Right hindlimb (tissue), 1 donor: Measurements from ENCODE around the gene CEL.
A peak's percentile ranks its signal among the peaks of the same experiment; 100 is the strongest.
"Not testable (repeated sequence)": the region's sequence is repeated elsewhere in the genome, so short reads cannot be mapped to it uniquely, and the experiment has no call there.

Experiments used
- DNase-seq: peaks from one replicate; pipeline ENCODE4 v3.0.0-alpha.2; 2018

CEL gene

DNA sequence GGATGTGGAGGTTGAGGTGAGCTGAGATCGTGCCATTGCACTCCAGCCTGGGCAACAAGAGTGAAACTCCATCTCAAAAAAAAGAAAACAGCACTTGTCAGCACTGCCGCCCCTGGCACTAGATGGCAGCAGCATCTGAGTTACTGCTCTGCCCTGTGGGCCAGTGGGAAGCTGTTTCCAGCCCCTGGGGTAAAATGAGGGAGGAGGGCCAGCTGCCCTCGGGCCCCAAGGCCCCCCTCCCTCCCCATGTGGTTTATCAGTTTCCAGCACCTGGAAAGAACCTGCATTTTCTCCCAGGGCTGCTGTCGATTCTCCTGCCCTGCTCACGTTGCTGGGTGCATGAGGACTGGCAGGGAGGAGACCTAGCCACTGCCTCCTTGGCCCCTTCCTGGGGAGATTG lies 13.2 kb upstream of the CEL start:
- DNase-seq = no peak

DNA sequence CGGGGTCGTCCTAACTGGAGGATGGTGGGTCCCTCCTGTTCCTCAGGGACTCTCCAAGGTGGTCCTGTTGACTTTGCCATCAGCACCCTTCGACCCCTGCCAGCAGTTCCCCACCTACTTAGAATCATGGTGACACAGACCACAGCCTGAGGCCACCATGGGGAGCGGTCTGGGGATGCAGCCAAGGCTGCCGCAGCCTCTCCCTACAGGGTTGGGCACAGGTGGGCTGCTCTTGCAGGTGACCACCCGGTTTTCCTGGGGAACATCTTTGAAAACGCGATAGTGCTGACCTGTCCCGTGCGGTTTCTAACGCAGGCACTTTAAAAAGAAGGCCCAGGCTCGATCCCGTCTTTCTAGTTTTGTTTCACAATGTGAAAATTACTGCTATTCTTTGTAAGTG lies 12.7 kb upstream of the CEL start:
- DNase-seq = no peak

DNA sequence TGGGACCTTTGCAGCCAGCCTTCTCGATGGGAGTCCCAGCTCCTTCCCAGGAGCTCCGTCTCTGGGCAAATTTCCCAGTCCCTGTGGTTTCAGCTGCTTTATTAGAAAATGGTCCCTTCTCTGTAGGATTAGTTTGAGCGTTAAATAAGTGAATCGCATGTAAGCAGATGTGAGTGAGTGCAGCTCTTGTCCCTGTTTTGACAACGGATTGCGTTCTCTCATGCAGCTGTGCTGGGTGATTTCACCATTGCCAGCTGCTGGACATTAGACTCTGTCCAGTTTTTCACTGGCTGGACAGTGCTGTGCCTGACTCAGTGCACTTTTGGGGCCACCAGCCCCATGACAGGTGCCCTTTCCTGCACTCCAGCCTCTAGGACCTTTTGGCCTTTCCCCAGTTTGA lies 11.6 kb upstream of the CEL start:
- no peak for DNase-seq

DNA sequence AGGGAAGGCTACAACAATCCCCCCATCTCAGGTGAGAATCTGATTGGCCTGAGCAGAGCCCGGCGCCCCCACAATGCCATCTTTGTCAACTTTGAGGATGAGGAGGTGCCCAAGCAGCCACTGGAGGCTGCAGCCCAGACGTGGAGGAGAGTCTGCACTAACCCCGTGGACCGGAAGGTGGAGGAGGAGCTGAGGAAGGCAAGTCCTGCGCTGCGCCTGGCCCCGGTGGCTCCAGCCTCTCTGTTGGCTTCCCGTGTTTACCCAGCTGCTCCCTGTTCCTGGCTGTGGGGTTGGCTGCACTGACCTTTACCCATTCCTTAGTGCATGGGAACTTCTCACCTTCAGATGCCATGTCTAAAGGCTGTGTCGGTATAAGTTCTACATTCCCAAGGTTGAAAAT lies 11.0 kb upstream of the CEL start:
- no peak for DNase-seq

DNA sequence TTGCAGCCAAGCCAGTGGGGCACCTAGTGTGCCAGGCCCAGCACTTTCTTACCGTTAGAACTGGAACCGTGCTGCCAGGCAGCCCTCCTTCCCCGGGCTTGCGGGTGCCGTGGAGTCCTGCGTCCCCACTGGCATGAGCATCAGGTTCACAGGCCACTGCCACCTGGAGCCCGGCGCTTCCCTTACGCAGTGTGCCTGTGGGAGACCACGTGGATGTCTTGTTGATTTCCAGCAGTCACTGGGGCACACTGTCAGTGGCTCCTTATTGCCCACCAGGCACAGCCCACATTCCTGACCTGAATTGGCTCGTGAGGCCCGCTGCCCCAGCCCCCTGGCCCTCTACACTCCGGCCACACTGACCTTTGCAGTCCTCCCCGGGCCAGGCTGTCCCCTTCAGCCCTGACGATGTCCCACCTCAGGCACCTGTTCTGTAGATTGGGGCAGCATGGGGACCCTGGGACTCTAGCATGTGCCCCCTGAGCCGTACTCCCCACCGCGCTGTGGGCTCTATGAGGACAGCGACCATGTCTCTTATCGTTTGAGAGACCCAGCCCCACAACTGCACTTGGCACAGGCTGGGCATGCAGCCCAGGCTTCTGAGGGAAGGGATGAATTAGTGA lies 10.4 kb upstream of the CEL start:
- no peak for DNase-seq

DNA sequence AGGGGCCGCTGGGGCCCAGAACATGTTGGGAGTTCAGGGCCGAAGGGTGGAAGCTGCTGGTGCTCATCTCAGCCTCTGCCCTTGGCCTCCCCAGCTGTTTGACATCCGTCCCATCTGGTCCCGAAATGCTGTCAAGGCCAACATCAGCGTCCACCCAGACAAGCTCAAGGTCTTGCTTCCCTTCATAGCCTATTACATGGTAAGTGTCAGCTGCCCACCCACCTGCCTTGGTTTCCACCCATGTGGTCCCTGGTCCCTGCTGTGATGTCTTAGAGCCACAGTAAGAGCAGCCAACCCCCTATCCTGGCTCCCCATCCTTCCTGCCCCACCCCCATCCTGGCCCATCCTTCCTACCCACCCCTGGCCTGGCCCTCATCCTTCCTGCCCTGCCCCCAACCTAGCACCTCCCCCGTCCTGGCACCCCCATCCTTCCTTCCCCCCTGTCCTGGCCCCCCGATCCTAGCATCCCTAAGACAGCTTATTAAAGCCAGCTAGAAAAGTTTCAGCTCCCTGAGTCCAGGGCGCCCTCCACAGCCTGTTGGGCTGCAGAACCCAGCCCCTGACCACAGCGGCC lies 9.7 kb upstream of the CEL start:
- DNase-seq = no peak

DNA sequence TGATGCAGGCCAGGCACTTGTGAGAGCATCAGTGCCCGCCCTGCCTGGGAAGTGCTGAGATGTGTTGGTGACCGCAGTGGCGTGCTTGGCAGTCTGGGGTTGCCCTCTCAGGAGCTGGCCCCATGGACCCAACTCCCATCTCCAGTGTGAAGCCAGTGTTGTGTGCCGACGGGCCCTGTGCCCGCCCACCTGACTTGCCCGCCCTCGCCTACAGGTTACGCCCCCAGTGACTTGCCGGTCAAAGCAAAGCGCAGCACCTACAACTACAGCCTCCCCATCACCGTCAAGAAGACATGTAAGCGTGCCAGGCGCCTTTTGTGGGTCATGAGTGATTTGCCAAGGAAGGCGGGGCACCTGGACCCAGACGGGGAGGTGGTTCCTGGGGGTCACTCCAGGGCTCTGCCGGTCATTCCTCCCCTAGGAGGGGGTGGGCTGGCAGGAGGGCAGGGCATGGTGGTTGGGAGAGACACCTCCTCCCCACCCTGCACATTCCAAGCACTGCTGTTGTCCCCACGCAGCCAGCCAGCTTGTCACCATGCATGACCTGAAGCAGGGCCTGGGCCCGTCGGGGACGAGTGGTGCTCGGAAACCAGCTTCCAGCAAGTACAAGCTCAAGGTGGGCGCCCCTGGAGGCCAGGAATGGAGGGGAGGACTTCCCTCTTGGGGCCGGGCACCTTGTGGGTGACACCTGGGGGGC lies 7.4 kb upstream of the CEL start:
- DNase-seq = no peak

DNA sequence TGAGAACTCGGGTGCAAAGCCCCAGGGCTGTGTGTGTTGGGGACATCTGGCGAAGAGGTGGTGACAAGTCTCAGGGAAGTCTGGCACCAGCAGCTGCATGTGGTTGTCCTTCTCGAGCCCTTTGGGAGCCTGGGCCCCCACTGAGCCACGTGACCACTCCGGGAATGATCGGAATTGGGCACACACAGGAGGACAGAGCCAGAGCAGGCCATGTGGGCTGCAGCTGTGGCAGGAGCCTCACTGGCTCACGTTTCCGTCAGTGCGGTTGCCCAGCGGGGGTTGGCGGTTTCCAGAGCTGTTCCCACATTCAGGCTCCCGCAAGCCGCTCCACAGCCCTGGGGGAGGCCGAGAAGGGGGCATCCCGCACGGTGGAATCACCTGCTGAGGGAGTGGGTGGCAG lies 6.8 kb upstream of the CEL start:
- peak; percentile 84 for DNase-seq

DNA sequence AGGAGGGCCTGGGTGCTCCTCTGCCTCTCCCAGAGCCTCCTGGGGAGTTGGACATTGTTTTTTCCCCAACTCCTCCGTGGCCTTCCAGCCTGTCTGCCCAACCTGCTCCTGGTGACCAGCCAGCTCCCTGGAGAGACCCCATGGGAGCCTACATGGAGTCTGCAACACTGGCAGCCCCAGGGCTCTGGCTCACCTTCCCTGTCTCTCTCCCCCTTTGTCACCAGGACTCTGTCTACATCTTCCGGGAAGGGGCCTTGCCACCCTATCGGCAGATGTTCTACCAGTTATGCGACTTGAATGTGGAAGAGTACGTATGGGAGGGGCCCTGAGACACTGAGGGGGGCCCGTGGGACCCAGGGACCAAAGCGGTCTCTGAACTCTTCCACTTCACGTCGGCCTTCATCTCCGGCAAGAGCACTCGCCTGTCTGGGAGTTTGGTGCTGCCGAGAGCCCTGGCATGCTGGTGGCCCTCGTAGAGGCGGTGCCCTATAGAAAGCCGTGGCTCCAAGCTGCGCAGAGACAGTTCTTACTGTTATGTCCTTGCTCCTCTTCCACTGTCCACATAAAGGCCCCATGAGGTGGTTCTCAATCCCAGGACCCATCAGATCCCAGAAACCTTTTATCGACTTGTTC lies 5.9 kb upstream of the CEL start:
- no peak for DNase-seq

DNA sequence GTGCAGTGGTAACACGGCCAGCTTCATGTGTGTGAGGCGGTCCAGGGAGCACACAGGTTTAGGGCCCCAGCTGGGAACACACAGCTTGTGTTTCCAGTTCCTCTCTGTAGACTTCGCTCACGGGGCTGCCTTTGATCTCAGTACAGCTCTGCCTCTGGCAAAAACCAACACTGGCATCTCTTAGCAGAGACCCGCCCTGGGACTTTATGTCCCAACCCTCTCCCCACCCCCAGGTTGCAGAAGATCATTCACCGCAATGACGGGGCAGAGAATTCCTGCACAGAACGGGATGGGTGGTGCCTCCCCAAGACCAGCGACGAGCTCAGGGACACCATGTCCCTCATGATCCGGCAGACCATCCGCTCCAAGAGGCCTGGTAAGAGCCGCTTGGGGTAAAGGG lies 5.2 kb upstream of the CEL start:
- no peak for DNase-seq

DNA sequence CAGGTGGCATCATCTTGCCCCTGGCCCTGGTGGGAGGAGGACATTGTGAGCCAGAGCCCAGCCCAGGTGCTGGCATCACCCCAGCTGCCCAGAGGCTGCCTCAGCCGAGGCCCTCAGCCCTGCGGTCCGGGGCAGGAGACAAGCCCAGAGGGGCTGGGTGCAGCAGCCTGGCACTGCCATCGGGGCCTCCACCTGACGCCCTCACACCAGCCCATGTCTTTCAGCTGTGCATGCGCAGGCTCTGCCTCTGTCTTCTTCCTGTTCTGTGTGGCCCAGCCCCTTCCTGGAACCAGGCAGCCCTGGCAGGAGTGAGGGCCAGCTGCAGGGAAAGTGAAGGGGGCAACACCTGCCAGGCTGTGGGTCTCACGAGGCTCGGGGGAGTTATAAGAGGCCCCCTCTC lies 4.8 kb upstream of the CEL start:
- DNase-seq = peak; percentile 66

DNA sequence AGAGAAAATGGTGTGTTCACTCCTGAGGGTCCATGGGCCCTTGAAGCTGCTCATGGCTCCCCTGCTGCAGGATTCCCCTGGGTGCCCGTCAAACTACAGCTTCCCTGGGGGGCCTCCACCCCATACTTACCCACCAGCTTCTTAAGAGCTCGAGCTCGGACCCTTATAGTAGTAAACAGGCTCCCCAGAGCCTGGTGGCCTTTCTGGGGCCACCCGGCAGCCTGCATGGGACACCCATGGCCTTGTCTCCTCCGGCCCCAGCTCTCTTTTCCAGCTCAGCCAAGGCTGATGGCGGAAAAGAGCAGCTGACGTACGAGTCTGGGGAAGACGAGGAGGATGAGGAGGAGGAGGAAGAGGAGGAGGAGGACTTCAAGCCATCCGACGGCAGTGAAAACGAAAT lies 4.2 kb upstream of the CEL start:
- no peak for DNase-seq

DNA sequence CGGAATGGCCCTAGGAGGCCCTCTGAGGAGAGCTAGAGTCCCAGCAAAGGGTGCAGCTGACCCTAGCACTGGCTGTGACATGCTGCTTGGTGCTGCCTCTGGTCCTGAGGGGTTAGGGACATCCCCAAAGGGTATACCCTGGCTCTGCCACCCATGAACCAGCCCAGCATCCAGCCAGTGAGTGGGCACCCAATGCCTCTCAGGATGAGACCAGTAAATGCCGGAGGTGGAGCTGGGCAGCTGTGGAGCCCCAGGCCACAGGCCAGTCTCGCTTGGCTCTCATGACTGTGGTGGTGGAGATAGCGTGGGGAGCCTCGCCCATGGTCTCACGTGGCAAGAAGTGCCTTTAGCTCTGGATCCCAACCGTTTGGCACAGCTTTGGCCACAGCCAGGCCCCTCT lies 3.7 kb upstream of the CEL start:
- DNase-seq = no peak

DNA sequence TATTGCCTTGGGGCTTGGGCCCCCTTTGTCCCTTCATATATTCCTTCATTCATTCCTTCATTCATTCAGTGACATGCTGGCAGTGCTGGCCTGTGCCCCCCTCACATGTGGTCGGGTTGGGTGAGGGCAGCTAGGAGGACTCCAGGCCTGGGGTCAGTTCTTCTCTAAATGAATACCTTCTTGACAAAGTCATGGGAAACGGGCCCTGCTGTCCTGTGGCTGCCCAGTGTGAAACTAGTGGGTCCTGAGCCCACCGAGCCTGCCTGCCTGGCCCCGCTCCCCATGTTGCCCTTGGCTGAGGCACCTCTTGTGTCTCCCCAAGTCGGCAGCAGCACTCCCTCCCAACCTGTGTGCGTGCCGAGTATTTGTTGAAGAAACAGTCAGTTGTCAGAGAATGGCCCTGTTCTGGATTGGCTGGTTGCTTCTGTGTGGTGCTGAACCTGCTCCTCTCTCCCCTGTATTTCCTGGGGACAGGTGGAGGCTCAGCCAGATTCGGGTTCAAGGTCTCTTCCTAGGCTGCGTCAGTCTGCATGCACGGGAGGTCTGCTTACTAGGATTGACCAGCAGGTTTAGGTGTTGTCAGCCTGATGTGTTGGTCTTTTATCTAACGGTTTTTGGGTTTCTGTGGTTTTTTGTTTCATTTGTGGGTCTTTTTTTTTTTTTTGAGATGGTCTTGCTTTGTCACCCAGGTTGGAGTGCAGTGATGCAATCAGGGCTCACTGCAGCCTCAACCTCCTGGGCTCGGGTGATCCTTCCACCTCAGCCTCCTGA lies 3.0 kb upstream of the CEL start:
- DNase-seq = no peak

DNA sequence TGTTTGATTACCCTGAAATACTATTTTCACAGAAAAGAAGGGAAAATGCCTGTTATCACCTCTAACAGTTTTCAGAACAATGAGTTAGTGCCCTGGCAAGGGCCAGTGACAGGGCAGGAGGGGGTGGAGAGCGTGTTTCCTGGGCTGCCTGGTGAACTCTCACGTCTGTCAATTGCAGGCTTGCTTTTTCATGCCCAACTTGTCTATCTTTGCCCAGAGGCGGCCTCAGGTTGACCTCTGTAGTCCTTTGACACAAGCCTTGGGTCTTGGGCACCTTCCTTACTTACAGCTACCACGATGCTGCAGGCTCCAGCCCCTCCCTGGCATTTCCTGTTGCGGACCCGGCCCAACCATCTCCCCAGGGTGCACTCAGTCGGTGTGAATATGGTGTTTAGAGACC lies 2.2 kb upstream of the CEL start:
- no peak for DNase-seq

DNA sequence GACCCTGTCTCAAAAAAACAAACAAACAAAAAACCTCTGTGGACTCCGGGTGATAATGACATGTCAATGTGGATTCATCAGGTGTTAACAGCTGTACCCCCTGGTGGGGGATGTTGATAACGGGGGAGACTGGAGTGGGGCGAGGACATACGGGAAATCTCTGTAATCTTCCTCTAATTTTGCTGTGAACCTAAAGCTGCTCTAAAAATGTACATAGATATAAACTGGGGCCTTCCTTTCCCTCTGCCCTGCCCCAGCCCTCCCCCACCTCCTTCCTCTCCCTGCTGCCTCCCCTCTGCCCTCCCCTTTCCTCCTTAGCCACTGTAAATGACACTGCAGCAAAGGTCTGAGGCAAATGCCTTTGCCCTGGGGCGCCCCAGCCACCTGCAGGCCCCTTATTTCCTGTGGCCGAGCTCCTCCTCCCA lies 1.4 kb upstream of the CEL start:
- DNase-seq = no peak

DNA sequence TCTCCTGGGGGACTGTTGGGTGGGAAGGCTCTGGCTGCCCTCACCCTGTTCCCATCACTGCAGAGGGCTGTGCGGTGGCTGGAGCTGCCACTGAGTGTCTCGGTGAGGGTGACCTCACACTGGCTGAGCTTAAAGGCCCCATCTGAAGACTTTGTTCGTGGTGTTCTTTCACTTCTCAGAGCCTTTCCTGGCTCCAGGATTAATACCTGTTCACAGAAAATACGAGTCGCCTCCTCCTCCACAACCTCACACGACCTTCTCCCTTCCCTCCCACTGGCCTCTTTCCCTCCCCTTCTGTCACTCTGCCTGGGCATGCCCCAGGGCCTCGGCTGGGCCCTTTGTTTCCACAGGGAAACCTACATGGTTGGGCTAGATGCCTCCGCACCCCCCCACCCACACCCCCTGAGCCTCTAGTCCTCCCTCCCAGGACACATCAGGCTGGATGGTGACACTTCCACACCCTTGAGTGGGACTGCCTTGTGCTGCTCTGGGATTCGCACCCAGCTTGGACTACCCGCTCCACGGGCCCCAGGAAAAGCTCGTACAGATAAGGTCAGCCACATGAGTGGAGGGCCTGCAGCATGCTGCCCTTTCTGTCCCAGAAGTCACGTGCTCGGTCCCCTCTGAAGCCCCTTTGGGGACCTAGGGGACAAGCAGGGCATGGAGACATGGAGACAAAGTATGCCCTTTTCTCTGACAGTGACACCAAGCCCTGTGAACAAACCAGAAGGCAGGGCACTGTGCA lies 590 bp upstream of the CEL start:
- not testable (repeated sequence) for DNase-seq

DNA sequence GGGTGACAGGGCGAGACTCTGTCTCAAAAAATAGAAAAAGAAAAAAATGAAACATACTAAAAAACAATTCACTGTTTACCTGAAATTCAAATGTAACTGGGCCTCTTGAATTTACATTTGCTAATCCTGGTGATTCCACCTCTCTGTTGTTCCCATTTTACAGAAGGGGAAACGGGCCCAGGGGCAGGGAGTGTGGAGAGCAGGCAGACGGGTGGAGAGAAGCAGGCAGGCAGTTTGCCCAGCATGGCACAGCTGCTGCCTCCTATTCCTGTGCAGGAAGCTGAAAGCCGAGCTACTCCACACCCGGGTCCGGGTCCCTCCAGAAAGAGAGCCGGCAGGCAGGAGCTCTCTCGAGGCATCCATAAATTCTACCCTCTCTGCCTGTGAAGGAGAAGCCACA lies 788 bp downstream of the CEL start:
- DNase-seq = not testable (repeated sequence)

DNA sequence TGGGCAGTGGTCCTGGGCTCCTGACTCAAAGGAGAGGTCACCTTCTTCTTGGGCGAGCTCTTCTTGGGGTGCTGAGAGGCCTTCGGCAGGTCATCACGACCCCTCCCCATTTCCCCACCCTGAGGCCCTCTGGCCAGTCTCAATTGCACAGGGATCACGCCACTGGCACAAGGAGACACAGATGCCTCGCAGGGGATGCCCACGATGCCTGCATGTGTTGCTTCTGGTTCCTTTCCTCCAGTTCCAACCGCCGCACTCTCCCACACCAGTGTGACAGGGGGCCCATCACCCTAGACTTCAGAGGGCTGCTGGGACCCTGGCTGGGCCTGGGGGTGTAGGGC lies 1.3 kb downstream of the CEL start:
- DNase-seq = no peak

DNA sequence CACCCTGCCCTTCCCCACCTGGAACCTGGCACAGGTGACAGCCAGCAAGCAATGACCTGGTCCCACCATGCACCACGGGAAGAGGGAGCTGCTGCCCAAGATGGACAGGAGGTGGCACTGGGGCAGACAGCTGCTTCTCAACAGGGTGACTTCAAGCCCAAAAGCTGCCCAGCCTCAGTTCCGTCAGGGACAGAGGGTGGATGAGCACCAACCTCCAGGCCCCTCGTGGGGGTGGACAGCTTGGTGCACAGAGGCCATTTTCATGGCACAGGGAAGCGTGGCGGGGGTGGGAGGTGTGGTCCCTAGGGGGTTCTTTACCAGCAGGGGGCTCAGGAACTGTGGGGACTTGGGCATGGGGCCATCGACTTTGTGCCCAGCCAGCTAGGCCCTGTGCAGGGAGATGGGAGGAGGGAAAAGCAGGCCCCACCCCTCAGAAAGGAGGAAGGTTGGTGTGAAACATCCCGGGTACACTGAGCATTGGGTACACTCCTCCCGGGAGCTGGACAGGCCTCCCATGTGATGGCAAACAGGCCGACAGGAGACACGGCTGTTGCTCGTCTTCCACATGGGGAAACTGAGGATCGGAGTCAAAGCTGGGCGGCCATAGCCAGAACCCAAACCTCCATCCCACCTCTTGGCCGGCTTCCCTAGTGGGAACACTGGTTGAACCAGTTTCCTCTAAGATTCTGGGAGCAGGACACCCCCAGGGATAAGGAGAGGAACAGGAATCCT lies 1.9 kb downstream of the CEL start:
- no peak for DNase-seq

DNA sequence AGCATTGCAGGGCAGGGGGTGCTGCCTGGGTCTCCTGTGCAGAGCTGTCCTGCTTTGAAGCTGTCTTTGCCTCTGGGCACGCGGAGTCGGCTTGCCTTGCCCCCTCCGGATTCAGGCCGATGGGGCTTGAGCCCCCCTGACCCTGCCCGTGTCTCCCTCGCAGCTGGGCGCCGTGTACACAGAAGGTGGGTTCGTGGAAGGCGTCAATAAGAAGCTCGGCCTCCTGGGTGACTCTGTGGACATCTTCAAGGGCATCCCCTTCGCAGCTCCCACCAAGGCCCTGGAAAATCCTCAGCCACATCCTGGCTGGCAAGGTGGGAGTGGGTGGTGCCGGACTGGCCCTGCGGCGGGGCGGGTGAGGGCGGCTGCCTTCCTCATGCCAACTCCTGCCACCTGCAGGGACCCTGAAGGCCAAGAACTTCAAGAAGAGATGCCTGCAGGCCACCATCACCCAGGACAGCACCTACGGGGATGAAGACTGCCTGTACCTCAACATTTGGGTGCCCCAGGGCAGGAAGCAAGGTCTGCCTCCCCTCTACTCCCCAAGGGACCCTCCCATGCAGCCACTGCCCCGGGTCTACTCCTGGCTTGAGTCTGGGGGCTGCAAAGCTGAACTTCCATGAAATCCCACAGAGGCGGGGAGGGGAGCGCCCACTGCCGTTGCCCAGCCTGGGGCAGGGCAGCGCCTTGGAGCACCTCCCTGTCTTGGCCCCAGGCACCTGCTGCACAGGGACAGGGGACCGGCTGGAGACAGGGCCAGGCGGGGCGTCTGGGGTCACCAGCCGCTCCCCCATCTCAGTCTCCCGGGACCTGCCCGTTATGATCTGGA lies 2.7 kb downstream of the CEL start:
- DNase-seq = no peak
